Measurements from ENCODE around the gene FOXJ3.

GRCh38 chr1:42133390-42133789 is 201.6 kb downstream of the FOXJ3 start:
- TF ChIP-seq, protein P1, sequence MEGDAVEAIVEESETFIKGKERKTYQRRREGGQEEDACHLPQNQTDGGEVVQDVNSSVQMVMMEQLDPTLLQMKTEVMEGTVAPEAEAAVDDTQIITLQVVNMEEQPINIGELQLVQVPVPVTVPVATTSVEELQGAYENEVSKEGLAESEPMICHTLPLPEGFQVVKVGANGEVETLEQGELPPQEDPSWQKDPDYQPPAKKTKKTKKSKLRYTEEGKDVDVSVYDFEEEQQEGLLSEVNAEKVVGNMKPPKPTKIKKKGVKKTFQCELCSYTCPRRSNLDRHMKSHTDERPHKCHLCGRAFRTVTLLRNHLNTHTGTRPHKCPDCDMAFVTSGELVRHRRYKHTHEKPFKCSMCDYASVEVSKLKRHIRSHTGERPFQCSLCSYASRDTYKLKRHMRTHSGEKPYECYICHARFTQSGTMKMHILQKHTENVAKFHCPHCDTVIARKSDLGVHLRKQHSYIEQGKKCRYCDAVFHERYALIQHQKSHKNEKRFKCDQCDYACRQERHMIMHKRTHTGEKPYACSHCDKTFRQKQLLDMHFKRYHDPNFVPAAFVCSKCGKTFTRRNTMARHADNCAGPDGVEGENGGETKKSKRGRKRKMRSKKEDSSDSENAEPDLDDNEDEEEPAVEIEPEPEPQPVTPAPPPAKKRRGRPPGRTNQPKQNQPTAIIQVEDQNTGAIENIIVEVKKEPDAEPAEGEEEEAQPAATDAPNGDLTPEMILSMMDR (IDR thresholded peaks at IDR 0.05) = no peak
- TF ChIP-seq POLR2AphosphoS5 (IDR thresholded peaks at IDR 0.05) = no peak

All from sigmoid colon (tissue), 4 donors.